H9 (cell line): ENCODE measurements around the gene VAMP3. TPM values are rescaled to one million over a fixed set of nuclear protein-coding genes. Genes with fewer than 3 reads are reported as not detected.

Experiments
- DNase-seq: peaks from one replicate; pipeline ENCODE4 v3.0.0-alpha.2; 2017
- H2AFZ ChIP-seq: one replicate; pipeline ENCODE4 v1.6.1; 2013; ENCODE audit warnings: mild to moderate bottlenecking, low read length, control low read depth, moderate library complexity
- H2AK5ac ChIP-seq: 2 replicates; pipeline ENCODE4 v1.6.1; 2013; ENCODE audit warnings: low read length, control low read depth, mixed read lengths; ENCODE audit not compliant: insufficient read length
- H2BK120ac ChIP-seq: one replicate; pipeline ENCODE4 v1.6.1; 2013; ENCODE audit warnings: low read depth, mild to moderate bottlenecking, low read length, control low read depth, inconsistent platforms; ENCODE audit not compliant: poor library complexity, severe bottlenecking
- H2BK12ac ChIP-seq: 2 replicates; pipeline ENCODE4 v1.6.1; 2013; ENCODE audit warnings: low read length, control low read depth, mixed read lengths, low read depth; ENCODE audit not compliant: insufficient read length
- H2BK15ac ChIP-seq: 2 replicates; pipeline ENCODE4 v1.6.1; 2013; ENCODE audit warnings: low read depth, low read length, control low read depth
- H2BK20ac ChIP-seq: one replicate; pipeline ENCODE4 v1.6.1; 2013; ENCODE audit warnings: low read depth, mild to moderate bottlenecking, low read length, control low read depth, inconsistent platforms; ENCODE audit not compliant: poor library complexity, severe bottlenecking
- H2BK5ac ChIP-seq: 2 replicates; pipeline ENCODE4 v1.6.1; 2013; ENCODE audit warnings: low read length, control low read depth, mixed read lengths; ENCODE audit not compliant: insufficient read length
- H3K14ac ChIP-seq: 2 replicates; pipeline ENCODE4 v1.6.1; 2013; ENCODE audit warnings: low read length, control low read depth; ENCODE audit not compliant: insufficient read depth
- H3K18ac ChIP-seq: 2 replicates; pipeline ENCODE4 v1.6.1; 2013; ENCODE audit warnings: low read depth, mild to moderate bottlenecking, mixed read lengths, low read length, control low read depth; ENCODE audit not compliant: insufficient read length
- H3K23ac ChIP-seq: 2 replicates; pipeline ENCODE4 v1.6.1; 2013; ENCODE audit warnings: low read length, control low read depth, mixed read lengths, low read depth; ENCODE audit not compliant: insufficient read length
- H3K23me2 ChIP-seq: 2 replicates; pipeline ENCODE4 v1.6.1; 2013; ENCODE audit warnings: low read depth, mild to moderate bottlenecking, mixed read lengths, low read length, control low read depth; ENCODE audit not compliant: insufficient read length, poor library complexity, severe bottlenecking
- H3K27ac ChIP-seq: 2 replicates; pipeline ENCODE4 v1.5.1; 2013; ENCODE audit warnings: low read length, control low read depth, mixed read lengths, low read depth; ENCODE audit not compliant: insufficient read length
- H3K27me3 ChIP-seq: 2 replicates; pipeline ENCODE4 v1.6.1; 2013; ENCODE audit warnings: low read length, control low read depth, inconsistent platforms; ENCODE audit not compliant: insufficient read depth
- H3K4ac ChIP-seq: 2 replicates; pipeline ENCODE4 v1.6.1; 2013; ENCODE audit warnings: low read depth, mild to moderate bottlenecking, control low read depth, inconsistent platforms, low read length, moderate library complexity
- H3K4me1 ChIP-seq: 2 replicates; pipeline ENCODE4 v1.6.1; 2013; ENCODE audit warnings: low read length, control low read depth, inconsistent platforms; ENCODE audit not compliant: insufficient read depth
- H3K4me2 ChIP-seq: 2 replicates; pipeline ENCODE4 v1.6.1; 2013; ENCODE audit warnings: low read length, control low read depth, mixed read lengths; ENCODE audit not compliant: insufficient read length, insufficient read depth
- H3K56ac ChIP-seq: 2 replicates; pipeline ENCODE4 v1.6.1; 2013; ENCODE audit warnings: low read depth, mild to moderate bottlenecking, mixed read lengths, low read length, control low read depth; ENCODE audit not compliant: insufficient read length
- H3K79me1 ChIP-seq: 2 replicates; pipeline ENCODE4 v1.6.1; 2013; ENCODE audit warnings: low read depth, mild to moderate bottlenecking, moderate library complexity, low read length, control low read depth, inconsistent platforms; ENCODE audit not compliant: insufficient read depth, poor library complexity, severe bottlenecking
- H3K79me2 ChIP-seq: 2 replicates; pipeline ENCODE4 v1.6.1; 2013; ENCODE audit warnings: low read length, control low read depth, inconsistent platforms; ENCODE audit not compliant: insufficient read depth
- H3K9ac ChIP-seq: 2 replicates; pipeline ENCODE4 v1.6.1; 2013; ENCODE audit warnings: low read length, control low read depth, mixed read lengths; ENCODE audit not compliant: insufficient read length; ENCODE audit errors: extremely low read depth
- H3K9me3 ChIP-seq: one replicate; pipeline ENCODE4 v1.6.1; 2013; ENCODE audit warnings: low read depth, low read length, inconsistent platforms; ENCODE audit not compliant: control insufficient read depth
- H3T11ph ChIP-seq: one replicate; pipeline ENCODE4 v1.6.1; 2013; ENCODE audit warnings: mild to moderate bottlenecking, low read length, control low read depth, inconsistent platforms
- H4K20me1 ChIP-seq: one replicate; pipeline ENCODE4 v1.6.1; 2013; ENCODE audit not compliant: control insufficient read depth, insufficient read length, insufficient read depth
- H4K5ac ChIP-seq: 2 replicates; pipeline ENCODE4 v1.6.1; 2013; ENCODE audit warnings: low read depth, mild to moderate bottlenecking, mixed read lengths, low read length, control low read depth; ENCODE audit not compliant: insufficient read length
- H4K8ac ChIP-seq: replicated peaks from 2 replicates; pipeline ENCODE4 v1.6.1; 2013; ENCODE audit warnings: low read length, control low read depth, mixed read lengths, low read depth; ENCODE audit not compliant: insufficient read length
- H4K91ac ChIP-seq: 2 replicates; pipeline ENCODE4 v1.6.1; 2013; ENCODE audit warnings: low read depth, mild to moderate bottlenecking, moderate library complexity, mixed read lengths, low read length, control low read depth; ENCODE audit not compliant: insufficient read length
- H3K27ac Mint-ChIP-seq, 3 experiments: 2 replicates in 2 of 3; 3 replicates in 1 of 3; pipeline ENCODE4 v1.8.0; 2020 to 2021; ENCODE audit warnings: mixed read lengths in 3 of 3, mild to moderate bottlenecking in 1 of 3, moderate library complexity in 1 of 3
- H3K27me3 Mint-ChIP-seq: 2 replicates; pipeline ENCODE4 v1.8.0; 2021; ENCODE audit warnings: low read depth, mild to moderate bottlenecking, moderate library complexity, mixed read lengths
- H3K36me3 Mint-ChIP-seq, 3 experiments: 2 replicates in 2 of 3; 3 replicates in 1 of 3; pipeline ENCODE4 v1.8.0; 2020 to 2021; ENCODE audit warnings: low read depth in 3 of 3, mixed read lengths in 3 of 3; ENCODE audit not compliant: insufficient read depth in 1 of 3
- H3K4me1 Mint-ChIP-seq, 2 experiments: 2 replicates each; pipeline ENCODE4 v1.8.0; 2020; ENCODE audit warnings: mixed read lengths in 2 of 2
- H3K4me3 Mint-ChIP-seq, 2 experiments: 2 replicates in 1 of 2; 3 replicates in 1 of 2; pipeline ENCODE4 v1.8.0; 2020 to 2021; ENCODE audit warnings: mild to moderate bottlenecking in 2 of 2, mixed read lengths in 2 of 2, moderate library complexity in 1 of 2
- H3K9me3 Mint-ChIP-seq, 2 experiments: 2 replicates in 1 of 2; 3 replicates in 1 of 2; pipeline ENCODE4 v1.8.0; 2020; ENCODE audit warnings: mild to moderate bottlenecking in 2 of 2, mixed read lengths in 2 of 2, moderate library complexity in 1 of 2
- CTCF ChIP-seq: fragments of 200-600 bp; sonication (generic); conservative IDR thresholded peaks from 3 replicates; pipeline ENCODE4 v1.8.0; 2021; ENCODE audit warnings: antibody characterized with exemption, mild to moderate bottlenecking
- WGBS: extraction: QIAGEN DNeasy Blood & Tissue Kit; methylation state at CpG from one replicate; pipeline ENCODE4 v1.1.7; 2013; ENCODE audit warnings: missing lambda C conversion rate, low lambda C conversion rate, mixed read lengths; ENCODE audit not compliant: insufficient read length; ENCODE audit errors: extremely low coverage; 5-methylcytosine and 5-hydroxymethylcytosine counted together
- total RNA-seq: library from RNA; stranded (reverse); gene quantifications from 2 replicates; pipeline ENCODE4 v1.2.1, GENCODE V29; 2021

The VAMP3 gene
- total RNA-seq, 1 experiment from 2014 or later: 42.9 TPM

GRCh38 chr1:7755448-7755847, 15.6 kb upstream of the VAMP3 start:
- Histone ChIP-seq H3K18ac (no peak overlapping the region), H3K9me3 (no peaks in the 10 kb centered on the region), H3K9ac (no peak overlapping the region), H3K4me2 (no peak overlapping the region), H3K23me2 (no peaks in the 10 kb centered on the region), H3K79me2 (no peaks in the 10 kb centered on the region), H4K20me1 (no peaks in the 10 kb centered on the region), H4K91ac (no peak overlapping the region), H3K27me3 (no peaks in the 10 kb centered on the region), H2BK20ac (no peak overlapping the region), H3K4me1 (peaks cover 5% of the 10 kb centered on the region; the same call in 1 of the 2 replicates), H4K5ac (no peak overlapping the region), H2BK15ac (no peak overlapping the region), H2BK120ac (no peak overlapping the region), H3K14ac (no peak overlapping the region), H2BK12ac (no peak overlapping the region), H3K4ac (no peak overlapping the region), H3K79me1 (no peaks in the 10 kb centered on the region), H3T11ph (no peak overlapping the region), H3K27ac (no peak overlapping the region), H4K8ac (no peak overlapping the region), H3K56ac (no peak overlapping the region), H2AFZ (no peak overlapping the region), H3K23ac (no peak overlapping the region), H2BK5ac (no peak overlapping the region), H2AK5ac (no peak overlapping the region)
- Mint-ChIP-seq H3K27ac (no peak overlapping the region), H3K4me3 (no peak overlapping the region), H3K9me3 (no peaks in the 10 kb centered on the region; a peak in 1 of 5 replicates), H3K4me1 (peaks cover 15 to 24% of the 10 kb centered on the region in 2 experiments), H3K36me3 (peaks cover 0 to 4% (median 0%) of the 10 kb centered on the region in 3 experiments; a peak in 1 of 7 replicates), H3K27me3 (no peaks in the 10 kb centered on the region)
- DNase-seq: no peak
- WGBS: 100% methylated on average over 1 of the region's 1 CpG
- peak; percentile 65 for TF ChIP-seq CTCF
